SK-N-SH treated with all-trans-retinoic acid at 6 μM for 48 hours (cell line): ENCODE results near the gene ARHGAP35.

Experiments used
- ARNTL ChIP-seq: fragments of 450-650 bp; formaldehyde crosslinking; IDR thresholded peaks from 2 replicates; pipeline ENCODE4 v1.5.0; 2020; ENCODE audit warnings: low read depth, mild to moderate bottlenecking, moderate library complexity, borderline replicate concordance
- ISL1 ChIP-seq: fragments of 250-450 bp; sonication (Bioruptor Pico); IDR thresholded peaks from 2 replicates; pipeline ENCODE4 v2.1.2; 2022; ENCODE audit warnings: mild to moderate bottlenecking, moderate library complexity

DNA sequence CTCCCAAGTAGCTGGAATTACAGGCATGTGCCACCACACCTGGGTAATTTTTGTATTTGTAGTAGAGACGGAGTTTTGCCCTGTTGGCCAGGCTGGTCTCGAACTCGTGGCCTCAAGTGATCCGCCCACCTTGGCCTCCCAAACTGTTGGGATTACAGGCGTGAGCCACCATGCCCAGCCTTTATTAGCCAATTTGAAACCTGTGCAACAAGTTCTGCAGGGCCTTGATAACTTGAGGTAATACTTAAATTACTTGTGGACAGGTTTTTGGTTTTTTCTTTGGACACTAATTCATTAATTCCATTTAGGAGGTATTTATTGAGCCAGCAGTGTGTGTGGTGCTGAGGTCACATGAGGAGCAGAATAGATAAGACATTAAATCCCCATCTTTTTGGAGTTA, 39.5 kb downstream of the ARHGAP35 start:
- TF ChIP-seq ARNTL (CRISPR knock-in tag) (no peak), ISL1 (CRISPR knock-in tag) (no peak)
